ENCODE results near the gene NRN1L.

NRN1L gene

DNA sequence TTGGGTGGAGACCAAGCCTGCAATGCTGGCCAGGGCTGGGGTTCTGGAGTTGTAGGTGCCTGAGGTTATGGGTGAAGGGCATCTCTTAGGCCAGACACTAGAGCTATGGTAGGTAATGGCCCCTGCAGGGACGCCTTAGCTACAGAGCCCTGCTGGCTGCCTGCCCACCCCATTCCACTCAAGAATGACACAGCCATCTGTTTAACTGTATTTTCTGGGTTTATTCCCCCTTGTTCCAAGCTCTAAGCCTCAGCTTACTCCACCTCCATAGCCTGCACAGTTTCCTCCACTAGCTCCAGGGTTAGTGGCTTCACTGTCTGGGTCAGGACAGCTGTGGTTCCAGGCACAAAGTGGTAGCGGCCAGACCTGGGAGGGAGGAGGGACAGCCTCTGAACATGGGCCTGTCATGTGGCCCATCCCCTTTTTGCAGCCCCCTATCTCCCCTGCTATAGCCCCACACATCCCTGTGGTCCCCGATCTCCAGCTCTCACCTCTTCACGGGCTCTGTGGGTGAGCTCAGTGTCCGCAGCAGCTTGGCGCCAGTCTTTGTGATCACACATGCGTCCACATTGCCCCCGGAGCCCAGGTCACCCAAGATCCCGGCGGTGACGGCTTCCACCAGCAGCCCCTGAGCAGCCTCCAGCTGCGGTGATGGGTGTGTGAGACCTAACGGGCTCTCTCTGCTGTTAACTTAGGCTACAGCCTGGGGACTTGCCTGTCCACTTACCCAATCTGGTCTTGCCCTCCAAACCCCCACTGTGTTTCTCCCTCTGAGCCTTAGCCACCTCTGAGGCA, 49.8 kb downstream of the NRN1L start:
- no peak for DNase-seq (ENCODE audit: low read depth in 2 of 2, low spot score in 1 of 2)

DNA sequence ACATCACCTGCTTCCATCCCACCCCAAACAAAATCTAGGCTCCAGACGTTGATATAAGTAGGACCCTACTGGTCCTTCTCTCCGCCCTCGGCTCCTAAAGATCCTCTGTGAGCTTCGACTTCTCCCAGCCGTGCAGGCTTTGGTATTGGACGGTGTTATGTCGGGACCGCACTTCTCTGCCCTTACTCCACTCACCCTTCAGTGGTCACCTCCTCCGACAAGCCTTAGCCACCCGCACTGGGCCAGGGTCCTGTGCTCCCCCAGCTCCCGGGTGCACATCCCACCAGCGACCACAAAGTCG, 50.4 kb downstream of the NRN1L start:
- no peak for DNase-seq (ENCODE audit: low read depth in 2 of 2, low spot score in 1 of 2)

DNA sequence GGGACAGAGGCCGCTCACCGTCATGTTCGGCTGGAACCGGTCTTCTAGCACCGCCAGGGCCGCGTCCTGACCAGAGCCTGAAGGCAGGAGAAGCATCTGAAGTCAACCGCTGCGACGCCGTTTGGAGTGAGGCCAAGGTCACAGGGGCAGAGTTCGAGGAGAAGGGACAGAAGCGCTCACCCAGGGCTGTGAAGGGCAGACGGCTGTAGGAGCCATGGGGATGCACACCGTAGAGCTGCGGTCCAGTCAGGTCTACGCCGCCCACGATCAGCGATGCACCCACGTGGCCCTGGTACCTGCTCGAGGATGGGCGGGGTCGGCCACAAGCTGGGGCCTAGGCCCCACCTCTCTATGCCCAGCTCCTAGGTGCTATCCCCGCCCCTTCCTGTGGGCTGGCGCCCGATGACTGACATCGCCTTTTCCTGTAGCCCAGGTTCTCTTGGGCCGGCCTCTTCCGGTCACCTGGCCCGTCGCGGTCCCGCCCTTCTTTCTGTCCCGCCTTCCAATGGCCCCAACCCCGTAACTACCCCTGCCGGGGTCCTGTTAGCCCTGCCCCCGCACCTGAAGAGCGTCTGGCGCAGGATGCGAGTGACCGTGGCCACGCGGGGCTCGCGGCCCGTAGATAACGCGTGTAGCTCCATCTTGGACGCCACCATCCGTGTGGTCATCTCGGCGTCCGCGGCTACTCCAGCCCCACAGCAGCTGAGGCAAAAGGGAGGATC, 50.9 kb downstream of the NRN1L start:
- peak; percentile 82 to 93 for DNase-seq (ENCODE audit: low read depth in 2 of 2, low spot score in 1 of 2)

All from stimulated activated CD8-positive, alpha-beta memory T cell treated with anti-CD3 and anti-CD28 coated beads, Interleukin-4, amount 100 ng/mL, for 4 hours (primary cell).